HepG2 (cell line): Measurements from ENCODE around the gene RNF125. TPM values are rescaled to one million over a fixed set of nuclear protein-coding genes. Genes with fewer than 3 reads are reported as not detected.

ENCODE experiments used
- AGO2 ChIP-seq: fragments of 200-400 bp; formaldehyde crosslinking; optimal IDR thresholded peaks from 2 replicates; pipeline ENCODE3; 2017; ENCODE audit warnings: mild to moderate bottlenecking, low read depth, low read length, moderate library complexity
- ARHGAP35 ChIP-seq: sonication (generic); formaldehyde crosslinking; IDR thresholded peaks from 2 replicates; pipeline ENCODE4 v1.9.0; 2022; ENCODE audit warnings: mild to moderate bottlenecking, inconsistent platforms, moderate library complexity, missing genetic modification reagents, borderline replicate concordance
- GATAD1 ChIP-seq: IDR thresholded peaks from 2 replicates; pipeline ENCODE4 v1.6.1; 2016; ENCODE audit warnings: missing genetic modification reagents, missing compliant biosample characterization
- MLLT10 ChIP-seq: sonication (generic); formaldehyde crosslinking; IDR thresholded peaks from 2 replicates; pipeline ENCODE4 v1.4.0; 2020; ENCODE audit warnings: missing genetic modification reagents
- POGZ ChIP-seq: sonication (generic); formaldehyde crosslinking; IDR thresholded peaks from 2 replicates; pipeline ENCODE4 v1.4.0; 2020; ENCODE audit warnings: mild to moderate bottlenecking, missing genetic modification reagents
- SPEN ChIP-seq: sonication (generic); formaldehyde crosslinking; IDR thresholded peaks from 2 replicates; pipeline ENCODE4 v1.5.1; 2020; ENCODE audit warnings: low read depth, mild to moderate bottlenecking, missing genetic modification reagents
- SRSF9 ChIP-seq: fragments of 200-400 bp; formaldehyde crosslinking; IDR thresholded peaks from 2 replicates; pipeline ENCODE4 v1.6.1; 2018; ENCODE audit warnings: borderline replicate concordance, mild to moderate bottlenecking, low read depth, low read length; ENCODE audit not compliant: insufficient read depth, poor library complexity, severe bottlenecking
- ZBTB2 ChIP-seq: sonication (generic); formaldehyde crosslinking; IDR thresholded peaks from 2 replicates; pipeline ENCODE4 v1.8.0; 2022; ENCODE audit warnings: low read depth, missing genetic modification reagents
- ZFP37 ChIP-seq: sonication (generic); formaldehyde crosslinking; IDR thresholded peaks from 2 replicates; pipeline ENCODE4 v1.4.0; 2020; ENCODE audit warnings: missing genetic modification reagents, borderline replicate concordance
- ZNF225 ChIP-seq: sonication (generic); formaldehyde crosslinking; IDR thresholded peaks from 2 replicates; pipeline ENCODE4 v1.4.0; 2020; ENCODE audit warnings: mild to moderate bottlenecking, missing genetic modification reagents
- ZNF230 ChIP-seq: sonication (generic); formaldehyde crosslinking; IDR thresholded peaks from 2 replicates; pipeline ENCODE4 v1.4.0; 2020; ENCODE audit warnings: mild to moderate bottlenecking, missing genetic modification reagents
- ZNF569 ChIP-seq: sonication (generic); formaldehyde crosslinking; IDR thresholded peaks from 2 replicates; pipeline ENCODE4 v1.5.0; 2020; ENCODE audit warnings: mild to moderate bottlenecking, missing genetic modification reagents, moderate library complexity, borderline replicate concordance
- polyA plus RNA-seq, 8 experiments: library from polyadenylated mRNA; depleted of rRNA in 3 of 8; stranded (reverse) in 7 of 8; unstranded in 1 of 8; fragments of >200 nt; fragmentation: Illumina TruSeq in 4 of 8; extraction: Trizol in 4 of 8; gene quantifications; 2 replicates each; pipeline versions ENCODE4 v1.2.1 to v1.2.3, GENCODE V29; 2011 to 2016; ENCODE audit warnings: low read depth in 4 of 8, missing spikeins in 1 of 8, mixed read lengths in 1 of 8; ENCODE audit not compliant: insufficient read depth in 1 of 8
- total RNA-seq, 5 experiments: library from RNA; depleted of rRNA; stranded (reverse); fragments of >200 nt; fragmentation: Illumina TruSeq; extraction: Trizol; gene quantifications; 2 replicates each; pipeline ENCODE4 v1.2.3, GENCODE V29; 2016; ENCODE audit warnings: low read depth in 1 of 5
- TF ChIP-seq, protein P1 (sequence below): sonication (generic); formaldehyde crosslinking; conservative IDR thresholded peaks from 2 replicates; pipeline ENCODE4 v1.8.0; 2022; ENCODE audit warnings: low read depth, missing genetic modification reagents
- TF ChIP-seq, protein P2 (sequence below), 2 experiments: fragments of 450-650 bp in 1 of 2; sonication (generic) in 1 of 2; formaldehyde crosslinking in 1 of 2; IDR thresholded peaks; 2 replicates each; pipeline versions ENCODE4 v1.6.1 to v1.8.0; 2016 to 2022; ENCODE audit warnings: antibody characterized with exemption in 1 of 2, mild to moderate bottlenecking in 1 of 2, missing genetic modification reagents in 1 of 2
- TF ChIP-seq, protein P3 (sequence below): sonication (generic); formaldehyde crosslinking; IDR thresholded peaks from 2 replicates; pipeline ENCODE4 v1.8.1; 2023; ENCODE audit warnings: mild to moderate bottlenecking, missing genetic modification reagents, borderline replicate concordance

Gene RNF125
- total and polyA plus RNA-seq, 2 of the 13 experiments (the other 11 are each of a cell fraction or from before 2014, with no cell fraction given) = 0.58 to 1.8 TPM

GRCh38 chr18:32091724-32092421 lies 73.2 kb downstream of the RNF125 start, which contains the start of gene RNF138 (continued):
- TF ChIP-seq, protein P1, sequence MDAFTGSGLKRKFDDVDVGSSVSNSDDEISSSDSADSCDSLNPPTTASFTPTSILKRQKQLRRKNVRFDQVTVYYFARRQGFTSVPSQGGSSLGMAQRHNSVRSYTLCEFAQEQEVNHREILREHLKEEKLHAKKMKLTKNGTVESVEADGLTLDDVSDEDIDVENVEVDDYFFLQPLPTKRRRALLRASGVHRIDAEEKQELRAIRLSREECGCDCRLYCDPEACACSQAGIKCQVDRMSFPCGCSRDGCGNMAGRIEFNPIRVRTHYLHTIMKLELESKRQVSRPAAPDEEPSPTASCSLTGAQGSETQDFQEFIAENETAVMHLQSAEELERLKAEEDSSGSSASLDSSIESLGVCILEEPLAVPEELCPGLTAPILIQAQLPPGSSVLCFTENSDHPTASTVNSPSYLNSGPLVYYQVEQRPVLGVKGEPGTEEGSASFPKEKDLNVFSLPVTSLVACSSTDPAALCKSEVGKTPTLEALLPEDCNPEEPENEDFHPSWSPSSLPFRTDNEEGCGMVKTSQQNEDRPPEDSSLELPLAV (CRISPR knock-in tag) = 0 out of 2 replicates have a peak, but pooled peaks have one; percentile 34
- no peak for TF ChIP-seq MLLT10
- TF ChIP-seq SRSF9 = no peak
- TF ChIP-seq SPEN = peak; percentile 80; the same call in 1 of the 2 replicates
- peak; percentile 76 for TF ChIP-seq AGO2
- peak; percentile 83; the same call in 1 of the 2 replicates for TF ChIP-seq ZBTB2 (CRISPR knock-in tag)
- peak; percentile 80; the same call in 1 of the 2 replicates for TF ChIP-seq ZNF569
- peak; percentile 25; the same call in 1 of the 2 replicates for TF ChIP-seq ZFP37 (CRISPR knock-in tag)
- TF ChIP-seq, protein P2, sequence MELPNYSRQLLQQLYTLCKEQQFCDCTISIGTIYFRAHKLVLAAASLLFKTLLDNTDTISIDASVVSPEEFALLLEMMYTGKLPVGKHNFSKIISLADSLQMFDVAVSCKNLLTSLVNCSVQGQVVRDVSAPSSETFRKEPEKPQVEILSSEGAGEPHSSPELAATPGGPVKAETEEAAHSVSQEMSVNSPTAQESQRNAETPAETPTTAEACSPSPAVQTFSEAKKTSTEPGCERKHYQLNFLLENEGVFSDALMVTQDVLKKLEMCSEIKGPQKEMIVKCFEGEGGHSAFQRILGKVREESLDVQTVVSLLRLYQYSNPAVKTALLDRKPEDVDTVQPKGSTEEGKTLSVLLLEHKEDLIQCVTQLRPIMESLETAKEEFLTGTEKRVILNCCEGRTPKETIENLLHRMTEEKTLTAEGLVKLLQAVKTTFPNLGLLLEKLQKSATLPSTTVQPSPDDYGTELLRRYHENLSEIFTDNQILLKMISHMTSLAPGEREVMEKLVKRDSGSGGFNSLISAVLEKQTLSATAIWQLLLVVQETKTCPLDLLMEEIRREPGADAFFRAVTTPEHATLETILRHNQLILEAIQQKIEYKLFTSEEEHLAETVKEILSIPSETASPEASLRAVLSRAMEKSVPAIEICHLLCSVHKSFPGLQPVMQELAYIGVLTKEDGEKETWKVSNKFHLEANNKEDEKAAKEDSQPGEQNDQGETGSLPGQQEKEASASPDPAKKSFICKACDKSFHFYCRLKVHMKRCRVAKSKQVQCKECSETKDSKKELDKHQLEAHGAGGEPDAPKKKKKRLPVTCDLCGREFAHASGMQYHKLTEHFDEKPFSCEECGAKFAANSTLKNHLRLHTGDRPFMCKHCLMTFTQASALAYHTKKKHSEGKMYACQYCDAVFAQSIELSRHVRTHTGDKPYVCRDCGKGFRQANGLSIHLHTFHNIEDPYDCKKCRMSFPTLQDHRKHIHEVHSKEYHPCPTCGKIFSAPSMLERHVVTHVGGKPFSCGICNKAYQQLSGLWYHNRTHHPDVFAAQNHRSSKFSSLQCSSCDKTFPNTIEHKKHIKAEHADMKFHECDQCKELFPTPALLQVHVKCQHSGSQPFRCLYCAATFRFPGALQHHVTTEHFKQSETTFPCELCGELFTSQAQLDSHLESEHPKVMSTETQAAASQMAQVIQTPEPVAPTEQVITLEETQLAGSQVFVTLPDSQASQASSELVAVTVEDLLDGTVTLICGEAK (IDR thresholded peaks at IDR 0.05) = no peak
- TF ChIP-seq, protein P2 (CRISPR knock-in tag; IDR thresholded peaks at IDR 0.05) = peak; percentile 75
- TF ChIP-seq ZNF230 = peak; percentile 90
- peak; percentile 75; the same call in 1 of the 2 replicates for TF ChIP-seq ZNF225 (CRISPR knock-in tag)
- TF ChIP-seq, protein P3, sequence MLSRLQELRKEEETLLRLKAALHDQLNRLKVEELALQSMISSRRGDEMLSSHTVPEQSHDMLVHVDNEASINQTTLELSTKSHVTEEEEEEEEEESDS = peak; percentile 64; the same call in 1 of the 2 replicates
- TF ChIP-seq ARHGAP35 (CRISPR knock-in tag) = peak; percentile 65; the same call in 1 of the 2 replicates
- peak; percentile 74 for TF ChIP-seq GATAD1 (CRISPR knock-in tag)
- TF ChIP-seq POGZ (CRISPR knock-in tag) = peak; percentile 50
